ENCODE measurements around the gene DCAF10.

Gene DCAF10

DNA sequence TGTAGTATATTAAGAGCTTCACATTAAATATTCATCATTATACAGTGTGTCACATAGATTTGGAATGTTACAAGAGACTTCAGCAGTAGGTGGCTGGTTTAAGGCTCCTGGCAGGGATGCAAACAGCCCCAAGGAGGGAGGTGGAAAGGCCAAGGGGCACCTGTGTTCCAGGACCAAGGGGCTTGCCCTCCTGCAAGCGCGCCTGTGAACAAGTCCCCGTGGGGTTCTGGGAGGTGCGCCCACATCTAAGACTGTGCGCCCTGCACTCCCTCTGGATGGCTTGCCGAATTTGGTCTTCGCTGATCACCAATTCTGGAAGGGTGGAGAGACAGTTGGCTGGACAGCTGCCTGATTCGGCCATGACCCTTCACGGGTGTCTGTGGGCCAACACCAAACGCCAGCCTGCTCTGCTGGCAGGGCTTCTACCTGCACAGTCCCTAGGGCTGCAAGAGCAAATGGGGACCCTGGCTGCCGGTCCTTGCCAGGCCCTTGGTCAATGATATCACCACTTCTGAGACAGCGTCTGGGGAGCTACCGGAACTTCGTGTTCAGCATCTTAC, 115.4 kb downstream of the DCAF10 start:
- TF ChIP-seq, protein P1, sequence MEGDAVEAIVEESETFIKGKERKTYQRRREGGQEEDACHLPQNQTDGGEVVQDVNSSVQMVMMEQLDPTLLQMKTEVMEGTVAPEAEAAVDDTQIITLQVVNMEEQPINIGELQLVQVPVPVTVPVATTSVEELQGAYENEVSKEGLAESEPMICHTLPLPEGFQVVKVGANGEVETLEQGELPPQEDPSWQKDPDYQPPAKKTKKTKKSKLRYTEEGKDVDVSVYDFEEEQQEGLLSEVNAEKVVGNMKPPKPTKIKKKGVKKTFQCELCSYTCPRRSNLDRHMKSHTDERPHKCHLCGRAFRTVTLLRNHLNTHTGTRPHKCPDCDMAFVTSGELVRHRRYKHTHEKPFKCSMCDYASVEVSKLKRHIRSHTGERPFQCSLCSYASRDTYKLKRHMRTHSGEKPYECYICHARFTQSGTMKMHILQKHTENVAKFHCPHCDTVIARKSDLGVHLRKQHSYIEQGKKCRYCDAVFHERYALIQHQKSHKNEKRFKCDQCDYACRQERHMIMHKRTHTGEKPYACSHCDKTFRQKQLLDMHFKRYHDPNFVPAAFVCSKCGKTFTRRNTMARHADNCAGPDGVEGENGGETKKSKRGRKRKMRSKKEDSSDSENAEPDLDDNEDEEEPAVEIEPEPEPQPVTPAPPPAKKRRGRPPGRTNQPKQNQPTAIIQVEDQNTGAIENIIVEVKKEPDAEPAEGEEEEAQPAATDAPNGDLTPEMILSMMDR (conservative IDR thresholded peaks at IDR 0.05; ENCODE audit: low read depth, low read length) = no peak
- no peak overlapping the region for H3K4me3 ChIP-seq (ENCODE audit: low read depth, low read length)
- DNase-seq (ENCODE audit: low read depth) = no peak

DNA sequence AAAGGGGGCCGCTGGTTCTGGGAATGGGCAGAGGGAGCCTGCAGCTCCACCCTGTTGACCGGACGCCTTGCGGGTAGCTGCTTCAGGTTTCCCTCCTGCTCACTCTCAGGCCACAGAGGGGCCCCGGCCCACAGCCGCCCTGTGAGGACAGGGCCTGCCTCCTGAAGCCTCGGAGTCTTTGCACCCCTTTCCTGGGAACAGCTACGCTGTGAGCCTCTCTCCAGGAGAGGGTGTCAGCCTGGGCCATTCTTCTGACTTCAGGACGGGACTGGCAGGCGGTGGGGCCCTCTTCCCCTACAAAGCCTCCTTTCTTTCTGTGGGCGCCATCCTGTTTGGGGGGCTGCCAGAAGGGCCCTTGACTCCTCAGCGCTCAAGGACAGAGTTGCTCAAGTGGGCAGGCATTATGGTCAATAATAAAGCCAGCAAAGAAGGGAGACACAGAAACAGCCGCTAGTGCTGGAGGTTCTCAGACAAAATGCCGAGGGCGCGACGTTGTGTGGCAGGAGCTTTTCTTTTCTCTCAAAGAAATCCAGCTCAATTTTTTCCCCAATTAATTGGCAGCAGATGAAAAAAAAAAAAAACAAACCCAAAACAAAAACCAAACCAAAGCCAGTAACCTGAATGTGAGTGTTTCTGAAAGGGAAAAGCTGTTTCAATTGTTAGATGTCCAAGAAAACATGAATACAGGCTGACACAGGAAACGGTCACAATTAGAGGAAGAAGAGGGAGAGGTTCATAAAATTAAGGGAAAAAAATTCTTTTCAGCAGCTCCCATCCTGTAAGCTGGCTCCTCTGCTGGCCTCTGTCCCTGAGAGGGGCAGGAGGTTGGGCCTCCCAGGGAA, 116.1 kb downstream of the DCAF10 start:
- TF ChIP-seq, protein P1 (conservative IDR thresholded peaks at IDR 0.05; ENCODE audit: low read depth, low read length) = no peak
- no peak for DNase-seq (ENCODE audit: low read depth)
- H3K4me3 ChIP-seq (ENCODE audit: low read depth, low read length) = no peak overlapping the region
